Stimulated activated CD8-positive, alpha-beta memory T cell treated with anti-CD3 and anti-CD28 coated beads, Interleukin-4, amount 100 ng/mL, for 4 hours (primary cell): Measurements from ENCODE around the gene CELSR2.
"Not testable (repeated sequence)": the region's sequence is repeated elsewhere in the genome, so short reads cannot be mapped to it uniquely, and the experiment has no call there.

ENCODE experiments used
- DNase-seq, 2 donors: peaks; one replicate each; pipeline ENCODE4 v3.0.0-alpha.2; 2020; ENCODE audit warnings: low read depth in 2 of 2, low spot score in 1 of 2

The CELSR2 gene

GRCh38 chr1:109298666-109299557 lies 49.6 kb downstream of the CELSR2 start:
- DNase-seq: no peak

GRCh38 chr1:109299558-109300343 lies 50.4 kb downstream of the CELSR2 start:
- no peak for DNase-seq

GRCh38 chr1:109300650-109301151 lies 51.4 kb downstream of the CELSR2 start:
- no peak for DNase-seq

DNA sequence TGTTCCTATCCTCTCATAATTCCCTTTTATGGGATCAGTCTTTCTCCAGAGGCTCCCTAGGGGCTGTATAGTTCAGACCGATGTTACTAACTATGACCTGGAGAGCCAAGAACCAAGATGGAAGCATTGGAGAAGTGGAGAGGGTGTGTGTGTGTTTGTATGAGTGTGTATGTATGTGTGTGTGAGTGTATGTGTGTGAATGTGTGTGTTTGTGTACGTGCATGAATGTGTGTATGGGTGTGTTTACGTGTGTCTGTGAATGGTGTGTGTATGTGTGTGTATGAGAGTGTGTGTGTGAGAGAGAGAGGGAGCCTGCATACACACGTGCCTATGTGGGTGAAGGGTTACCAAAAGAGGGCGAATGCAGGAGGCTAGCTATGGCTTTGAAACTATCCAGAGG lies 52.5 kb downstream of the CELSR2 start:
- DNase-seq: no peak

- no peak for DNase-seq
Measured at GRCh38 chr1:109304226-109304920, 55.0 kb downstream of the CELSR2 start.

DNA sequence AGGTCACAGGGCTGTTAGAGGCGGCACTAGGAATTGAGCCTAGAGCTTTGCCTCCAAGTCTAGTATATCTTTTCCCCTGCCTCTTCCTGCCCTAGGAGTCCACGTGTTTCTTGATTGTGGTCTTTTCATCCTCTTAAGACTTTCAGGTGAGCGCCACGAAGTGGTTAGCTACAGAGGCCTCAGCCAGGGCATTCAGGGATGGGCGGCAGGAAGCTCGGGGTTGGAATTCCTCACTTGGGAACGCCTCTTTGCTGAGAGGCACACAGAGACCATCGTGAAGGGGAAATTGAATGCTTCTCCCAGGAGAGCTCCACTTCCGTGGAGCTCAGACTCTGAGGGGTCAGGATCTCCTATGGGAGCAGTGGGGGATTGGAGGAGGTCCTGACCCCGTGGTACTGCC lies 56.7 kb downstream of the CELSR2 start:
- DNase-seq: not testable (repeated sequence)

DNA sequence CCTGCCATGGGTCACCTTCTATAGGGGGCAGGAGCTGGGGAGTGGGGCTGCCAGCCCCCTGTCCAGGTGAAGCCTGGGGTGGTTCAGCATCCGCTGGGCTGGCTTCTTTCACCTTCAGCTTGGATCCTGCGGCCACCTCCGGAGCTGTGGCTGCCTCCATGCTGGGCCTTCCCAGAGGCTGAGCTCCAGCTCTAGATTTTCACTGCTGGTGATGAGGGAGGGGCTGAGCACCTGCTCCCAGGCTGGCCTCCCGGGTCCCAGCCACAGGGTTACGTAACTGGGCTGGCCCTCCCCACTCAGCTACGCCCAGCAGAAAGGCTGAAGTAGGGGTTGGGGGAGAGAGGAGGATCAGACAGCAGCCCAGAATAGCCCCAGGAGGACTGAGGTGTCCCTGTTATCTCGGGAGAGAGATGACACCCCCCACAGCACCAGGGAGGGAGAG lies 57.5 kb downstream of the CELSR2 start, which contains the start of gene MYBPHL:
MYBPHL (minus strand) TSS at position 180 of the 442 bp plus-strand sequence; CDS start at position 160, 20 bp downstream.
- no peak for DNase-seq

- DNase-seq: no peak
Measured at GRCh38 chr1:109307274-109308021, 58.1 kb downstream of the CELSR2 start.

DNA sequence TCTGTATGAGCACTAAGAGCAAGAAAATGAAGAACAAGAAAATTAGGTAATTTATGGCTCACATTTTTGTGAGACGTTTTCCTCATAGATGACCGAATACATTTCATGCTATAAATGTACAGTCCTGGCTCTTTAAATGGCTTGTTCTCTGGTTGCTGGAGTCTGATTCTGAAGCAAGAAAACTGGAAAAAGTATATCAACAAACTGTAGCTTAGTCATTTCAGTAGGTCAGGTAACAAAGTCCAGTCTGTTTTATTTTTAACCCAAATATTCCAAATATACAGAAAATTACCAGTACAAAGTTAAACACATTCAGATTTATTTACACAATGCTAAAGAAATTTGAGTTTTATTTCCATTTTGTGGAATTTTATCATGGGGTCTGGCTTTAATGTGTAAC lies 60.0 kb downstream of the CELSR2 start:
- no peak for DNase-seq

GRCh38 chr1:109312246-109312645 lies 62.9 kb downstream of the CELSR2 start:
- DNase-seq: no peak

DNA sequence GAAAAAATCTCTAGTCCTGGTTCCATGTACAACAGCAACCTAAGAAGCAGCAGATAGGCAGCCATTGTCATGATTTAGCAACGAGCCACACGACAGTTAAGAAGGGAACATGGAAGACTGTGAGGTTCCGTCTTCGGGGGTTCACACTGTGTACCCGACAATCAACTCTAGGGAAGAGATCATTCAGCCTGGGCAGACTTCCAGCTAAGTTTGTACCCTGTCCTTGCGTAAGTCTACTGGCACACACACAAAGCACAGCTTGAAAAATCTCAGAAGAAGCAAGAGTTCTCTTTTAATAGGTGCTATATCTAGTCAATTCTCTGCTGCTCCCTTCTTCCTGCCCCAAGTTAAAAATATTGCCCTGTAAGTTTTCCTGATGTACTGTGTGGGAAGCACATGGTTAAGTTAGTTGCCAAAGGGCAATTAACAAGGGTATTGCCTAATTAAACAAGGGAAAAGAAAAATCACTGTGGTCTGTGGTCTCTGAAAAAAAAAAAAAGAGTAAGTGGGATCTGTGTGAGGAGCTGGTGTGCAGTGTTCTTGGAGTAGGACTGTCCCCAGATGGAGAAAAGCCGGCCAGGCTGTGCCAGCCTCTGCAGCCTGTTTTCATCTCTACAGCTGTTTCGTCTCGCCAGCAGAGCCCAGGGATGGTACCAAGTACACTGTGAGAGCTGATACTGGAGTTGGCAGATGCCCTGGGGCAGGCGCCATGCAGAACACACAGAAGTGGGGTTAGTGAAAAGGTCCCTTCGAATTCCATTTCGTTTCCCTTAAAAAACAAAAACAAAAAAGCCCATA lies 63.8 kb downstream of the CELSR2 start:
- no peak for DNase-seq

DNA sequence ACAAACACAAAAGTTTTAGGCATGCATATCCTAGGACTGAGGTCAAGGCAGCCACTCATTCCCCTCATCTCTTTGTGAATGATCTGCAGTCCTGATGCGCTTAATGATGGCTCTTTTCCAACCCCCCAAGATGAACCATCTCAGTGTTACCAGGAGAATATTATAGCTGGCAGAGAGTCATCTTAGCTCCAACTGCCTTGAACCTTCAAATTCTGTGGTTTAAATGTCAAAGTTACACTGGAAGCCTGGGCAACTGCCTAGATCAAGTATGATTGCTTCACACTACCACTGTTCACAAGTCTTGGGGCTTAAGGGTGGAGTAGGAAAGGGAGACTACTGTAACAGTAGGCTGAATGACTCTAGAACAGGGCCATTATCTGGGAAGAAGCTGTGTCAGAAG lies 65.5 kb downstream of the CELSR2 start:
- DNase-seq: no peak

- no peak for DNase-seq
Measured at GRCh38 chr1:109315288-109315687, 65.9 kb downstream of the CELSR2 start.

DNA sequence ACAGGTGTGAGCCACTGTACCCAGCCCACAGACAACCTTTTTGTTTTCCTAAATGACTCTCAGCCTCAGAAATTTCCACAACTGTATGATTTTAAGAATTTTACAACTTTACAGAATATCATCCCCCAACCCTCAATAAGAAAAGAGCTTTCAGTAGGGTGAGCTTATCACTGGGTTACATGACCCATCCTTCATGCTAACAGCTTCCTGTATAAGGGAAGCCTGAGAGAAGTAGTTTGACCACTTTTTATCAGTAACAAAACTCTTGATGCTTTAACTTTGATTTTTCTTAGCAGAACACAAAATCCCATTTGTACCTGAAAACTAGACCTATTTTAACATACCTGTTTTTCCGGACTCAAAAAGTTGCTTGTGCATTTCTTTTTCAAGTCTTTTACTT lies 67.2 kb downstream of the CELSR2 start:
- no peak for DNase-seq

DNA sequence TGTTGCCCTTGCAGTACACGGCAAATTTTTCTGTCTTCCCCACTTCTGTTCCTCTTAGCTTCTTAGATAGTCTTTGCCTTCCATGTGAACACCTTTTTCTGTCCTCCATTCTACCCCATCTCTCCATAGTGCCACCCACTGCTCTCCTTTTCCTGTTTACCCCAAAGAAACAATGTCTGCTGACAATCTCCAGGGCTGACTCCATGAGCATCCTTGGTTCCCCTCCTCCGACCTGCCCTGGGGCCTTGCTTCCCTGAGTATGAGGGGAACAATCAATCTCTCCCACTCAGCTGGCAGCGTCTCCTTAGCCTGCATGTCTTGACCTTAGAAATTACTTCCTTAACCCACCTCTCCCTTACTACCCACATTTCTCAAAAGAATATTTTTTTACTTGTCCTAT lies 69.8 kb downstream of the CELSR2 start:
- DNase-seq: no peak

DNA sequence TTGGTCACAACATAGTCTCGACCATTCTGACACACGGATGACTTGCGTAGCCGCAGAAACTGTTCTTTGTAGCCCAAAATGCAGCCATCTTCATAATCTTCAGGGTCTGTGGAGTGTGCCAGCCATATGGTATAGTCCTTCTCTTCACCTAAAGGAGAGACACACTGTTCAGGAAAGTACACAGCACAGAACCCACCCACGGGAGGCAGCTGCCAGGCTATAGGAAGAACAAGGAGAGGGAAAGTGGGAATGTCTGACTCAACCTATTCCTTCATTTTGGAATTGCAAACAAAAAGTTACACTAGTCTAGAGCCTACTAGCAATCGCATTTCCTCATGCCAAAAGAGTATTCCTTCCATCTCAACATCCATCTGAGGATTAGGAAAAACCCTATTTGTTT lies 73.6 kb downstream of the CELSR2 start:
- no peak for DNase-seq
